Lower leg skin (tissue), 3 donors: ENCODE results near the gene RHOF.

Source experiments
- POLR2A ChIP-seq, 2 donors: fragments of 450-650 bp; IDR thresholded peaks; one replicate each; pipeline ENCODE4 v1.6.1; 2016 to 2017; ENCODE audit warnings: antibody characterized with exemption in 2 of 2, mild to moderate bottlenecking in 1 of 2, moderate library complexity in 1 of 2
- TF ChIP-seq, protein P1 (sequence below), 3 donors: fragments of 450-650 bp; IDR thresholded peaks; one replicate each; pipeline ENCODE4 v1.5.1; 2016; ENCODE audit warnings: antibody characterized with exemption in 3 of 3, mild to moderate bottlenecking in 3 of 3, moderate library complexity in 2 of 3

DNA sequence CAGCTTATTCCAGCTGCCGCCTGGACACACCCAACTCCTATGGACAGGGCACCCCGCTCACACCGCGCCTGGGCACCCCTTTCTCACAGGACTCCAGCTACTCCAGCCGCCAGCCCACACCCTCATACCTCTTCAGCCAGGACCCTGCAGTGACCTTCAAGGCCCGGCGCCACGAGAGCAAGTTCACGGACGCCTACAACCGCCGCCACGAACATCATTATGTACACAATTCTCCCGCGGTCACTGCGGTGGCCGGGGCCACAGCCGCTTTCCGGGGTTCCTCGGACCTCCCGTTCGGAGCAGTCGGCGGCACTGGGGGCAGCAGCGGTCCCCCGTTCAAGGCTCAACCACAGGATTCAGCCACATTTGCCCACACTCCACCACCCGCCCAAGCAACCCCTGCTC is 16.2 kb upstream of the RHOF start:
- TF ChIP-seq, protein P1, sequence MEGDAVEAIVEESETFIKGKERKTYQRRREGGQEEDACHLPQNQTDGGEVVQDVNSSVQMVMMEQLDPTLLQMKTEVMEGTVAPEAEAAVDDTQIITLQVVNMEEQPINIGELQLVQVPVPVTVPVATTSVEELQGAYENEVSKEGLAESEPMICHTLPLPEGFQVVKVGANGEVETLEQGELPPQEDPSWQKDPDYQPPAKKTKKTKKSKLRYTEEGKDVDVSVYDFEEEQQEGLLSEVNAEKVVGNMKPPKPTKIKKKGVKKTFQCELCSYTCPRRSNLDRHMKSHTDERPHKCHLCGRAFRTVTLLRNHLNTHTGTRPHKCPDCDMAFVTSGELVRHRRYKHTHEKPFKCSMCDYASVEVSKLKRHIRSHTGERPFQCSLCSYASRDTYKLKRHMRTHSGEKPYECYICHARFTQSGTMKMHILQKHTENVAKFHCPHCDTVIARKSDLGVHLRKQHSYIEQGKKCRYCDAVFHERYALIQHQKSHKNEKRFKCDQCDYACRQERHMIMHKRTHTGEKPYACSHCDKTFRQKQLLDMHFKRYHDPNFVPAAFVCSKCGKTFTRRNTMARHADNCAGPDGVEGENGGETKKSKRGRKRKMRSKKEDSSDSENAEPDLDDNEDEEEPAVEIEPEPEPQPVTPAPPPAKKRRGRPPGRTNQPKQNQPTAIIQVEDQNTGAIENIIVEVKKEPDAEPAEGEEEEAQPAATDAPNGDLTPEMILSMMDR (IDR thresholded peaks at IDR 0.05) = no peak
- no peak for TF ChIP-seq POLR2A (IDR thresholded peaks at IDR 0.05)
